ENCODE measurements around the gene HORMAD2. TPM values are rescaled to one million over a fixed set of nuclear protein-coding genes. Genes with fewer than 3 reads are reported as not detected.
A peak's percentile ranks its signal among the peaks of the same experiment; 100 is the strongest.

Gene HORMAD2
- total and polyA plus RNA-seq, 9 of the 15 experiments (the other 6 are each of a cell fraction or from before 2014, with no cell fraction given) = not detected

GRCh38 chr22:30208631-30209603, 128.7 kb downstream of the HORMAD2 start (continued):
- TF ChIP-seq ZNF395 (CRISPR knock-in tag; IDR thresholded peaks at IDR 0.05) (0 out of 2 replicates have a peak, but pooled peaks have one; percentile 24), TAL1 (IDR thresholded peaks at IDR 0.05) (peak; percentile 49), POLR2AphosphoS2 (IDR thresholded peaks at IDR 0.05; ENCODE audit: low read length) (no peak), ZNF507 (tag; conservative IDR thresholded peaks at IDR 0.05) (no peak), ZNF644 (tag; IDR thresholded peaks at IDR 0.05; ENCODE audit: low read depth) (peak; percentile 88), CHD4 (IDR thresholded peaks at IDR 0.05; ENCODE audit: insufficient read depth, insufficient replicate concordance, low read depth, low read length, poor library complexity, severe bottlenecking) (no peak), TCF7 (IDR thresholded peaks at IDR 0.05; ENCODE audit: borderline replicate concordance) (no peak), NR2C1 (IDR thresholded peaks at IDR 0.05) (no peak), NR2C1 (tag; IDR thresholded peaks at IDR 0.05) (peak; percentile 61; the same call in 1 of the 2 replicates), NCOA1 (IDR thresholded peaks at IDR 0.05; ENCODE audit: low read depth) (no peak), NONO (IDR thresholded peaks at IDR 0.05; ENCODE audit: low read depth in 2 of 2, low read length in 1 of 2) (no peak), ZNF184 (CRISPR knock-in tag; IDR thresholded peaks at IDR 0.05) (no peak), ZNF780A (CRISPR knock-in tag; IDR thresholded peaks at IDR 0.05) (no peak), BRF1 (IDR thresholded peaks at IDR 0.05; ENCODE audit: borderline replicate concordance, extremely low read depth, insufficient read length) (no peak), CXXC5 (CRISPR knock-in tag; IDR thresholded peaks at IDR 0.05) (peak; percentile 77), MCM2 (IDR thresholded peaks at IDR 0.05; ENCODE audit: low read depth) (no peak), ZNF75A (CRISPR knock-in tag; IDR thresholded peaks at IDR 0.05) (no peak)
- TF ChIP-seq, protein P1, sequence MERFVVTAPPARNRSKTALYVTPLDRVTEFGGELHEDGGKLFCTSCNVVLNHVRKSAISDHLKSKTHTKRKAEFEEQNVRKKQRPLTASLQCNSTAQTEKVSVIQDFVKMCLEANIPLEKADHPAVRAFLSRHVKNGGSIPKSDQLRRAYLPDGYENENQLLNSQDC (CRISPR knock-in tag; IDR thresholded peaks at IDR 0.05) = no peak
